ENCODE measurements around the gene USF2.
"Not testable (repeated sequence)": the region's sequence is repeated elsewhere in the genome, so short reads cannot be mapped to it uniquely, and the experiment has no call there.

Gene USF2

DNA sequence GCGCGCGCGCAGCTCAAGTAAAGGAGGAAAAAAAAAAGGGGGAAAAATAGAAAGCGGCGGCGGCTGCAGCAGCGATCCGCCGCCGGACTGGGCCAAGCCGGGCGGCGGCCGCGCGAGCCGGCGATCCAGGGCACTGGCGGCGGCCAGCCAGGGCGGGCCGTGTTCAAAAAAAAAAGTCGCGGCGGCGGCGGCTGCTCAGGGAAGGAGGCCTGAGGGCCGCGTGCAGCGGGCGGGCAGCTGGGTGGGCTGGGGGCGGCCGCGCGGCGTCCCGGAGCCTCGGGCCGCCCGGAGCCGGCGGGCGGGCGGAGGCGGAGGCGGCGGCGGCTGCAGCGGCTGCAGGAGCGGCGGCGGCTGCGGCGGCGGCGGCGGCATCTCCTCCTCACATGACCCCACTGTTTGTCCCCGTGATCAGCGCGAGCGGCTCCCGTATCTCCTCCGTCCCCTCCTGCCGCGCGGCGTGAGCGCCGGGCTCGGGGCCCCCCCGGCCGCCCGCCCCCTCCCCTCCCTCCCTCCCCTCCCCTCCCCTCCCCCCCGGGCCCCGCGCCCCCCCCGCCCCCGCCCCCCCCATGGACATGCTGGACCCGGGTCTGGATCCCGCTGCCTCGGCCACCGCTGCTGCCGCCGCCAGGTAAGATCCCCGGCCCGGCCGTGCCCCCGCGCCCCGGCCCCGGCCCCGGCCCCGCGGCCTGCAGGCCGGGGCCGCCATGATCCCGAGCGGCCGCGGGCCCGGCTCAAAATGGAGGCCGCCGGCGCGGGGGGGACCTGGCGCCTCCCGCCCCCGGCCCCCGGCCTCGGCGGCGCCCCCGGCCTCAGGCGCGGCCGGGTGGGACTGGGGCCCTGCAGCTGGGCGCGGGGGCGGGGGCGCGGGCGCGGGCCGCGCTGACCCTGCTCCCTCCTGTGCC lies at the start of gene USF2:
Gene USF2, plus strand, starts transcription at position 427 of the 902 bp plus-strand sequence. Its CDS starts 140 bp downstream, at position 567.
- DNase-seq = peak in 43 of 56 donors; percentile 29 to 83 (median 58)

- no peak for DNase-seq
These were observed 49.8 kb upstream of the USF2 start for GRCh38 chr19:35219008-35219407.

- no peak for DNase-seq
These were observed 48.3 kb upstream of the USF2 start for GRCh38 chr19:35220315-35220921.

DNA sequence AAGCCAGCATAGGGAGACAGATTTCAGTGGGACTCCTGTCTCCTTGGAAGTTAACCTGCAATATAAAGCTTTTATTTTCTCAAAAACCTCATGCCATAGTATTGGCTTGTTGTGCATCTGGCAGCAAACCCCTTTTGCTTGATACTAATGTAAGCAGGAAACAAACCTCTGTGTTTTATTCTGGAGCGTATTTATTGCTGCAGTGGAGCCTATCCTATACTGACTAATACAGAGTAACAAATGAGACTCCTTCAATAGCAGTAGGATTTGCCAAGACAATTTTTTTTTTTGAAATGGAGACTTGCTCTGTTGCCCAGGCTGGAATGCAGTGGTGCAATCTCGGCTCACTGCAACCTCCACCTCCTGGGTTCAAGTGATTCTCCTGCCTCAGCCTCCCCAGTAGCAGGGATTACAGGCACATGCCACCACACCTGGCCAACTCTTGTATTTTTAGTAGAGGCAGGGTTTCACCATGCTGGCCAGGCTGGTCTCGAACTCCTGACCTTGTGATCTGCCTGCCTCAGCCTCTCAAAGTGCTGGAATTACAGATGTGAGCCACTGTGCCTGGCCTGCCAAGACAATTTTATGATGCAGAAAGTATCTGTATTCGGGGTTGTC lies 47.7 kb upstream of the USF2 start:
- DNase-seq = not testable (repeated sequence)

DNA sequence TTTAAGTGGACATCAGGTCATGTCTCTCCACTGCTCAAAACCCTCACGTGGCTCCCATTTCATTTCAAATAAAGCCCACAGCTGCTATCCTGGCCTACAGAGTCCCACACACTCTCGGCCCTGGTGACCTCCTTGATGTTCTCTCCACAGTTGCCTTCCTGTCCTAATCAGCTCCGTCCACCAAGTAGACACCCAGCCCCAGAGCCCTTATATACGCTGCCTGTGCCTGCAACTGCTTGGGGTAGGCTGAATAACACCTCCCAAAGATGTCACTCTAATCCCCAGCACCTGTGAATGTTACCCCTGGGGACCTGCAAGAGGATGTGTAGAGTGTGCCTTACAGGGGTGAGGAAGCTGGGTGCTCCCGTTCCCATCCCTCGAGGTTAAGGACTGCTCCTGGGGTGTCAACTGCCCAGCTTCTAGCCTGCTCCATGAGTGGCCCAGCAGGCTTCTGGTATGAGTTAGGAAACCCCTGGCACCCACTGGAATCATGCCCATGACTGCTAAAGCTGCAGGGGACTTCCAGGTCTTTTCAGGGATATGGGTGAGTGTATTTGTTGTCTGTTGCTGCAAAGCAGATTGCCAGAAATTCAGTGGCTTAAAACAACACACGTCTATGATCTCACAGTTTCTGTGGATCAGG lies 46.3 kb upstream of the USF2 start:
- DNase-seq = no peak

- no peak for DNase-seq
These were observed 45.5 kb upstream of the USF2 start for GRCh38 chr19:35223084-35223790.

GRCh38 chr19:35223862-35224505 lies 44.8 kb upstream of the USF2 start:
- no peak for DNase-seq

DNA sequence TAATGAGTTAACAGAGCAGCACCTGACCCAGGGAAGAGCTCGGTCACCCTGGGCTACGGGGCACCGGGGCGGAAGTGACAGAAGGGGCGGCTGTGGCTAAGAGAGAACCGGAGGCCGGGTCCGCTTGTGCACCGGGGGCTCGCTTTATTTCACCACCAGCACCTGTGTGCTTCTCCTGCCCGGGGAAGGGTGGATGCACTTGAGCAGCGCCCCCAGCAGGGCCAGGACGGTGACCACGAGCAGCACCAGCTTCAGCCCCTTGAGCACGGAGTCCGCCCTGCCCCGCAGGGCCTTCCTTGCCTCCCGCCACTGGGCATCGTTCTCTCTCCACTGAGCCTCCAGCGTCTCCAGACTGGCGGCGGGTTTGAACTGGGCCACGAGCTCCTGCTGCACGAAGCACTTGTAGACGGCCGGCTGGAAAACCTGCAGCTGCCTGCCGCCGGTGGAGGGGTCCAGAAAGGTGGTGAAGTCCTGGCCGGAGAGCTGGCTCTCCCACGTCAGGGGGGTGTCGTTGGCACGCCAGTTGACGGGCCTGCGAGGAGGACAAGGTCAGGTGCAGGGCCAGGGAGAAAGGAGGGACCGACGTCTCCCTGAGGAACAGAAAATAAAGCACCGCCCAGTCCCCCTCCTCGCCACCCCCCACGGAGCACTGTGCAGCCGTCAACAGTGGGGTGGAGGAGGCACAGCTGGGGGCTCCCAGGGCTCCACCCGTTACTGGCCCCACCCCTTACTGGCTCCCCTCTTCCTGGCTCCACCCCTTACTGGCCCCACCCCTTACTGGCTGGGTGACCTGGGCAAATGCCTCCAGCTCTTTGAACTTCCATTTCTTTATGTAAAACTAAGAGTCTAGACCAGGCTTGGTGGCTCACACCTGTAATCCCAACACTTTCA lies 43.8 kb upstream of the USF2 start:
- no peak for DNase-seq

DNA sequence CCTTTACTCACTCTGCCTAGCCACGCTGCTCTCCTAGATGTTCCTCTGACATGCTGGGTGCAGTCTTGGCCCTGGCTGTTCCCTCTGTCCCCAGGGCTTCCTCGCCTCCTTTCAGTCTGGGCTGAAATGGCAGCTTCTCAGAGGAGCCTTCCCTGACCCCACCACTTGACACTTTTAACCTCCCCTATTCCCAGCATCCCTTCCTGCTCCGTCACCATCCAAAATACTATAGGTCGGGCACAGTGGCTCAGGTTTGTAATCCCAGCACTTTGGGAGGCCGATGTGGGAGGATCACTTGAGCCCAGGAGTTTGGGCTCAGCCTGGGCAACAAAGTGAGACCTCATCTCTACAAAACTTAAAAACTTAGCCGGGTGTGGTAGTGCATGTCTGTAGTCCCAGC lies 42.8 kb upstream of the USF2 start:
- DNase-seq = no peak

GRCh38 chr19:35226748-35227147 lies 42.0 kb upstream of the USF2 start:
- peak in 1 of 56 donors; percentile 10 for DNase-seq

DNA sequence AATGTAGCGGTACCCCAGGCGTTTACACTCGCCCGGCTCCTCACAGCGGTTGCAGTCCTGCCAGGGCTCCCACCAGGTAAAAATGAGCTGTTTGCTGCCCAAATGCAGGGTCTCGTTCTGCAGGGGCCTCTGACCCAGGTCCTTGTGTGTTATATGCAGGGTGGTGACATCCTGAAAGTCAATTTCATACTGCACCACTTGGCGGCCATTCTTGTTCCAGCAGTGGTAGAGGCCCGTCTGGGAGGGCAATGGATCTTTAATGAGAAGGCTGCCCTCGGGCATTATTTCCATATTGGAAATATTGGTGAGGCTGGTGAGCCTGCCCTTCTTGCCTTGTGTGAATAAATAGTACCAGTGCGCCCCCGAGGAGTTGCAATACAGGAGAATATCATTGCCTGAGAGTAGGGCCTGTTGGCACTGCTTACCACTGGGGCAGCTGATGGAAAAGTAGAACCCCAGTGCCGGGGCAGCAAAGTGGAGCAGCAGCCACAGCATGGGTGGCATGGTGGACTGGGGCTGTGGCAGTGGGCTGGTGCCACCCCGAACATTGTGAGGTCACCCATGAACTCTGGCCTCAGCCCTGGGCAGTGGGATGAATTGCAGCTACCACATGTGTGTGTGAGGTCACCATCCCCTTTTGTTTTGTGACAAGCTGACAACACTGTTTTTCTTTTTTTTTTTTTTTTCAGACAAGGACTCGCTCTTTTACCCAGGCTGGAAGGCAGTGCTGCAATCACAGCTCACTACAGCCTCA lies 40.4 kb upstream of the USF2 start, which contains the start of gene FAM187B:
Gene FAM187B, minus strand, starts transcription at position 563 of the 754 bp plus-strand sequence. Its CDS starts 59 bp downstream, at position 504.
- DNase-seq = peak in 24 of 56 donors; percentile 16 to 66 (median 41)

DNA sequence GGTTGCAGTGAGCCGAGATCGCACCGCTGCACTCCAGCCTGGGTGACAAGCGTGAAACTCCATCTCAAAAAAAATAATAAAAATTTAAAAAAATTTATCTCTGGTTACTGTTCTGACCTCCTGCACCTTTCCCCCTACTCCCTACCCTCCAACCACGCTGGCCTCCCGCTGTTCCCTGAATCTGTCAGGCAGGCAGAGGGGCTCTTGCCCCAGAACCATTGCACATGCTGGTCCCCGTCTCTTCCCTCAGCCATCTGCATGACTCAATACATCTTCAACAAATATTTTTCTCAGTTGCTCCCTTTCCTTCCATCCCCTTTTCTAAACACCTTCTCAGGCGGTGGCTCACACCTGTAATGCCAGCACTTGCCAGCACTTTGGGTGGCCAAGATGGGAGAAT lies 39.2 kb upstream of the USF2 start:
- DNase-seq = no peak

DNA sequence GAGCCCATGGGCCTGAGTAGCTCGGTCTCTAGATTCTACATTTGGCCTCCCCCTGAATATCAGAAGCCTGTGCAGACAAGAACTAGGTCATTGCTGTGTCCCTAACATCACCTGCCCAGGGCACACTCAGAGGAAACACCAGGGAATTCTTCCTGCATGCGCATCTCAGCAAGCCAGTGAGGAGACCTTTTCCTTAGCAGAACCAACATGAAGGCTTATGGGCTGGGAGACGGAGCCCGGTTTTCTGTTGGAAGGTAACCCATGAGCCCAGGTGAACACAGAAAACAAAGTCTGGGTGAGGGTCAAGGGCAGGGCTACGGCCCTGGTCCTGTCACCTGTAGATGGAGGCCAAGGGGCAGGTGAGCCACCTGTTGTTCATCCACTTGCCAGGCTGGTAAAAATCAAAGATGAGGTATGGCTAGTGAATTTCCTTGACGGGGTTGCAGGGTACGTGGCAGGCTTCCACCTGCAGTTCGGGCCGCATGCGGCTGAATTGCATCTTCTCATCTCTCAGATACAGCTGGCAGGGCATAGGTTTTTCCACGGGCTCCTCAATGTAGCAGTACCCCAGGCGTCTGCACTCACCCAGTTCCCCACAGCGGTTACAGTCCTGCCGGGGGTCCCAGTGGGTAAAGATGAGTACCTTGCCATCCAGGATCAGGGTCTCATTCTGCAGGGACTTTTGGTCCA lies 36.7 kb upstream of the USF2 start:
- no peak for DNase-seq

- DNase-seq = no peak
These were observed 35.9 kb upstream of the USF2 start for GRCh38 chr19:35232912-35233311.

DNA sequence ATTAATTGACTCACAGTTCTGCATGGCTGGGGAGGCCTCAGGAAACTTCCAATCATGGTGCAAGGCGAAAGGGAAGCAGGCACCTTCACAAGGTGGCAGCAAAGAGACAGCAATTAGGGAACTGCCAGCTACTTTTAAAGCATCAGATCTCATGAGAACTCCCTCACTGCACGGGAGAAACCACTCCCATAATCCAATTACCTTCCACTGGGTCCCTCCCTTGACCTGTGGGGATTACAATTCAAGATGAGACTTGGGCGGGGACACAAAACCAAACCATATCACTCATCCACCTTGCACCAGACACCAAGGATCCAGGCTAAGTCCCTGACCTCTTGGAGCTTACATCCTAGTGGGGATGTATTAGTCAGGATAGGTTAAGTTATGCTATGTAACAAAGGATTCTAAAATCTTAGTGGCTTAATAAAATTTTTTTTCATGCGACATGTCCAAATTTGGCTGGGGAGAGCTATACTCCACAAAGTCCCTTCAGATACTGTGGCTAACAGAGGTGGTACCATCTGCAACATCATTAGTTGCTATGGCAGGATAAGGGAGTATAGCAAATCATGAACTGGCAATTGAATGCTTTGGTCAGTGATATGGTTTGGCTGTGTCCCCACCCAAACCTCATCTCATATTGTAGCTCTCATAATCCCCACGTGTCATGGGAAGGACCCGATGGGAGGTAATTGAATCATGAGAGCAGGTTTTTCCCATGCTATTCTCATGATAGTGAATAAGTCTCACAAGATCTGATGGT lies 31.9 kb upstream of the USF2 start:
- DNase-seq = no peak

- DNase-seq = not testable (repeated sequence)
These were observed 29.2 kb upstream of the USF2 start for GRCh38 chr19:35239597-35239996.

DNA sequence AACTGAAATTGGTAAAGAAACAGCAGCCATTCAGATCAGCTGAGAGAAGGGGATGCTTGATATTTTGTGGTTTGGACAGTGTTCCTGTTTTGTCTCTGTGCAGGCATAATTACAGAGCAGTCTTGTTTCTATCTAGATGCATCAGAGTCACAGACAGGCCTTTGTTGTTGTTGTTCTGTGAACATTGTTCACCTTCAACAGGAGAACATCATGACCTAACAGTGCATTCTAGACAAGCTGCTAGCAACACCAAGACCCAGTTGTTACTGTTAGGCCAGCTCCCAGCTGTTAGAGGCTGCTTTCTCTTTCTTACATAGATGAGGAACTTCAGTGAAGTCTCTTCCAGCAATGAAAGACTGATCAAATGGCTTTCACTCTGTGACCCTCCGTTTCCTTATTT lies 28.4 kb upstream of the USF2 start:
- DNase-seq = no peak

Data from amygdala (tissue), 56 donors.